ENCODE data around the gene PRKCA. TPM values are rescaled to one million over a fixed set of nuclear protein-coding genes. Genes with fewer than 3 reads are reported as not detected.

PRKCA gene
- total and polyA plus RNA-seq, 2 of the 13 experiments (the other 11 are each of a cell fraction or from before 2014, with no cell fraction given): 18.5 to 21.5 TPM

DNA sequence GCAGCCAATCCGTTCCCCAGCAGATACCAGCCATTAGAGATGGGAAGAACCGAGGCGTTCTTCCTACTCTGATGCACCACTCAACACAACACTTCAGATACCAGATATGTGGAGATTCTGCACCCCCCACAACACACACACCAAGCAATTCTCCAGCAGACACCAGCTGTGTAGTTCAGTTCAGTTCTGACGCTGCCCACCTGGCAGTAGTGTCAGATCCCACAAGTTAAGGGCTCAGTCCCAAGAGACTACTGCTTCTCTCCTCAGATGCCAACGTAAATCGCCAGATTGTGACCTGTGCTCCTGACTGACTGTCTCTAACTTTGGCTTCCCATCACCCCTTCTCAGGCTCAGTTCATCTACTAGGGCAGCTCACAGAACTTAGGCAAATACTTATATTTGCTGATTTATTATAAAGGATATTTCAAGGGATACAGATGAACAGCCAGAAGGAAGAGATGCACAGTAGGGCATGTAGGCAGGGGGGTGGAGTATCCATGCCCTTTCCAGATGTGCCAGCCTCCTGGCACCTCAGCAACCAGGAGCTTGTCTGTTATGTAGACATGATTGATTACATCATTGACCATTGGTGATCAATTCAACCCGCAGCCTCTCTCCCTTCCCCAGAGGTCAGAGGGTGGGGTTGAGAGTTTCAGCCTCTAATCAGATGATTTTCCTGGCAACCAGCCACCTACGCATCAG is 110.6 kb downstream of the PRKCA start (continued):
- TF ChIP-seq, protein P1, sequence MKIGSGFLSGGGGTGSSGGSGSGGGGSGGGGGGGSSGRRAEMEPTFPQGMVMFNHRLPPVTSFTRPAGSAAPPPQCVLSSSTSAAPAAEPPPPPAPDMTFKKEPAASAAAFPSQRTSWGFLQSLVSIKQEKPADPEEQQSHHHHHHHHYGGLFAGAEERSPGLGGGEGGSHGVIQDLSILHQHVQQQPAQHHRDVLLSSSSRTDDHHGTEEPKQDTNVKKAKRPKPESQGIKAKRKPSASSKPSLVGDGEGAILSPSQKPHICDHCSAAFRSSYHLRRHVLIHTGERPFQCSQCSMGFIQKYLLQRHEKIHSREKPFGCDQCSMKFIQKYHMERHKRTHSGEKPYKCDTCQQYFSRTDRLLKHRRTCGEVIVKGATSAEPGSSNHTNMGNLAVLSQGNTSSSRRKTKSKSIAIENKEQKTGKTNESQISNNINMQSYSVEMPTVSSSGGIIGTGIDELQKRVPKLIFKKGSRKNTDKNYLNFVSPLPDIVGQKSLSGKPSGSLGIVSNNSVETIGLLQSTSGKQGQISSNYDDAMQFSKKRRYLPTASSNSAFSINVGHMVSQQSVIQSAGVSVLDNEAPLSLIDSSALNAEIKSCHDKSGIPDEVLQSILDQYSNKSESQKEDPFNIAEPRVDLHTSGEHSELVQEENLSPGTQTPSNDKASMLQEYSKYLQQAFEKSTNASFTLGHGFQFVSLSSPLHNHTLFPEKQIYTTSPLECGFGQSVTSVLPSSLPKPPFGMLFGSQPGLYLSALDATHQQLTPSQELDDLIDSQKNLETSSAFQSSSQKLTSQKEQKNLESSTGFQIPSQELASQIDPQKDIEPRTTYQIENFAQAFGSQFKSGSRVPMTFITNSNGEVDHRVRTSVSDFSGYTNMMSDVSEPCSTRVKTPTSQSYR (CRISPR knock-in tag; IDR thresholded peaks at IDR 0.05; ENCODE audit: borderline replicate concordance): no peak
- no peak for TF ChIP-seq ZNF136 (CRISPR knock-in tag; IDR thresholded peaks at IDR 0.05; ENCODE audit: low read depth)

DNA sequence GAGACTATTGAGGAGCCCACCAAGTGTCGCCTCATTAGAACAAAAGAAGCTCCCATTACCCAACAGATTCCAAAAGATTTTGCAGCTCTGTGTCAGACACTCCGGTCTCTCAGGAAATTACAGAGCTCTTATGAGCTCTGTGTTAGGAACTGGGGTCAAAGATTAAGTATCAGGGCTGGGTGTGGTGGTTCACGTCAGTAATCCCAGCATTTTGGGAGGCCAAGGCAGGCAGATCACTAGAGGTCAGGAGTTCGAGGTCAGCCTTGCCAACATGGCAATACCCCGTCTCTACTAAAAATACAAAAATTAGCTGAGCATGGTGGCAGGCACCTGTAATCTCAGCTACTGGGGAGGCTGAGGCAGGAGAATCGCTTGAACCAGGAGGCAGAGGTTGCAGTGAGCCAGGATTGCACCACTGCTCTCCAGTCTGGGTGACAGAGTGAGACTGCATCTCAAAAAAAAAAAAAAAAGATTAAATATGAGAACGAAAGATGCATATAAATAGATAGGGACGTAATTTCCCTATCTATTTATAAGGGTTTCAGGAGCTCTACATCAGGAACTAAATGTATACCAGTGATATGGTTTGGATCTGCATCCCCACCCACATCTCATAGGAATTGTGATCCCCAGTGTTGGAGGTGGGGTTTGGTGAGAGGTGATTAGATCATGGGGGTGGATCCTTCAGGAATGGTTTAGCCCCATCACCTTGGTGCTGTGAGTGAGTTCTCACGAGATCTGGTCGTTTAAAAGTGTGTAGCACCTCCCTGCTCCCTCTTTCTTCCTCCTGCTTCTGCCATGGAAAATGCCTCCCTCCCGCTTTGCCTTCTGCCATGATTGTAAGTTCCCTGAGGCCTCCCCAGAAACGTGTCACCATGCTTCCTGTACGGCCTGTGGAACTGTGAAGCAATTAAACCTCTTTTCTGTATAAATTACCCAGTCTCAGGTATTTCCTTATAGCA is 111.4 kb downstream of the PRKCA start:
- H3K4me1 ChIP-seq (ENCODE audit: insufficient read depth, low read length): peaks cover 82% of the 10 kb centered on the region
- intact Hi-C loops (cut with micrococcal nuclease; ENCODE audit: unreplicated experiment): loop anchor here (2.0 kb wide), 1 partner anchor 109 kb away; no protein-coding TSS in a partner anchor
- no peak overlapping the region for H2AFZ ChIP-seq (ENCODE audit: low read length)
- ChIA-PET CTCF (ENCODE audit: low intra/inter-chr PET ratio, low total read pairs) (no interaction called here), POLR2A (interaction anchor here (0.5 to 2.5 kb wide), 3 partner anchors 110 to 179 kb away, joined by 4 to 17 read pairs (median 4); no protein-coding TSS in a partner anchor)
- H3K9ac ChIP-seq (ENCODE audit: insufficient read depth, low read depth, low read length): 0 out of 2 replicates have a peak overlapping the region, but pooled peaks have one; percentile 8
- no peaks in the 10 kb centered on the region for H3K27me3 ChIP-seq (ENCODE audit: control insufficient read depth in 1 of 2, insufficient read depth in 2 of 2, low read length in 2 of 2)
- H3K27ac ChIP-seq (ENCODE audit: extremely low read length, insufficient read depth, low read length): peak overlapping the region; percentile 83
- in situ Hi-C loops (cut with HindIII; ENCODE audit: extremely low pct_ligation_motif_present, low pct_unique_long_range_greater_than_20kb): loop anchor here (10.0 kb wide), 1 partner anchor 109 kb away; the partner anchor contains the start of gene PRKCA
- H3K36me3 ChIP-seq (replicated peaks in 1 of 2; ENCODE audit: control insufficient read depth in 1 of 2, insufficient read depth in 2 of 2, low read length in 2 of 2): no peaks in the 10 kb centered on the region
- no TSS peak for BruUV-seq (replicated peaks)
- ATAC-seq (no peak), FAIRE-seq (no peak), DNase-seq (ENCODE audit: low spot score) (no peak)
- peak overlapping the region; percentile 65 for H3K4me2 ChIP-seq (ENCODE audit: low read depth, low read length)
- H3K79me2 ChIP-seq (ENCODE audit: insufficient read depth, low read length): peaks cover 51% of the 10 kb centered on the region
- 73% methylated on average over 13 of the region's 13 CpGs for WGBS (ENCODE audit: low lambda C conversion rate)
- H3K9me3 ChIP-seq (ENCODE audit: low read length): no peaks in the 10 kb centered on the region
- no peak overlapping the region for H3K4me3 ChIP-seq (replicated peaks in 1 of 3; ENCODE audit: insufficient read depth in 1 of 3, low read depth in 2 of 3, low read length in 3 of 3)
- no peaks in the 10 kb centered on the region for H4K20me1 ChIP-seq (ENCODE audit: insufficient read depth, low read length)
- TF ChIP-seq KLF12 (CRISPR knock-in tag; IDR thresholded peaks at IDR 0.05; ENCODE audit: borderline replicate concordance): no peak
- no peak for TF ChIP-seq ATF7 (IDR thresholded peaks at IDR 0.05)
- no peak for TF ChIP-seq ATF7 (CRISPR knock-in tag; IDR thresholded peaks at IDR 0.05)
- no peak for TF ChIP-seq PLRG1 (conservative IDR thresholded peaks at IDR 0.05)
- TF ChIP-seq, protein P2, sequence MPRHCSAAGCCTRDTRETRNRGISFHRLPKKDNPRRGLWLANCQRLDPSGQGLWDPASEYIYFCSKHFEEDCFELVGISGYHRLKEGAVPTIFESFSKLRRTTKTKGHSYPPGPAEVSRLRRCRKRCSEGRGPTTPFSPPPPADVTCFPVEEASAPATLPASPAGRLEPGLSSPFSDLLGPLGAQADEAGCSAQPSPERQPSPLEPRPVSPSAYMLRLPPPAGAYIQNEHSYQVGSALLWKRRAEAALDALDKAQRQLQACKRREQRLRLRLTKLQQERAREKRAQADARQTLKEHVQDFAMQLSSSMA (CRISPR knock-in tag; IDR thresholded peaks at IDR 0.05): peak; percentile 68; the same call in 1 of the 2 replicates
- TF ChIP-seq, protein P3, sequence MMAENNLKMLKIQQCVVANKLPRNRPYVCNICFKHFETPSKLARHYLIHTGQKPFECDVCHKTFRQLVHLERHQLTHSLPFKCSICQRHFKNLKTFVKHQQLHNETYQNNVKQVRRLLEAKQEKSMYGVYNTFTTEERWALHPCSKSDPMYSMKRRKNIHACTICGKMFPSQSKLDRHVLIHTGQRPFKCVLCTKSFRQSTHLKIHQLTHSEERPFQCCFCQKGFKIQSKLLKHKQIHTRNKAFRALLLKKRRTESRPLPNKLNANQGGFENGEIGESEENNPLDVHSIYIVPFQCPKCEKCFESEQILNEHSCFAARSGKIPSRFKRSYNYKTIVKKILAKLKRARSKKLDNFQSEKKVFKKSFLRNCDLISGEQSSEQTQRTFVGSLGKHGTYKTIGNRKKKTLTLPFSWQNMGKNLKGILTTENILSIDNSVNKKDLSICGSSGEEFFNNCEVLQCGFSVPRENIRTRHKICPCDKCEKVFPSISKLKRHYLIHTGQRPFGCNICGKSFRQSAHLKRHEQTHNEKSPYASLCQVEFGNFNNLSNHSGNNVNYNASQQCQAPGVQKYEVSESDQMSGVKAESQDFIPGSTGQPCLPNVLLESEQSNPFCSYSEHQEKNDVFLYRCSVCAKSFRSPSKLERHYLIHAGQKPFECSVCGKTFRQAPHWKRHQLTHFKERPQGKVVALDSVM (CRISPR knock-in tag; IDR thresholded peaks at IDR 0.05): peak; percentile 73; the same call in 1 of the 2 replicates
- TF ChIP-seq ARNTL (CRISPR knock-in tag; IDR thresholded peaks at IDR 0.05): no peak
- TF ChIP-seq, protein P4, sequence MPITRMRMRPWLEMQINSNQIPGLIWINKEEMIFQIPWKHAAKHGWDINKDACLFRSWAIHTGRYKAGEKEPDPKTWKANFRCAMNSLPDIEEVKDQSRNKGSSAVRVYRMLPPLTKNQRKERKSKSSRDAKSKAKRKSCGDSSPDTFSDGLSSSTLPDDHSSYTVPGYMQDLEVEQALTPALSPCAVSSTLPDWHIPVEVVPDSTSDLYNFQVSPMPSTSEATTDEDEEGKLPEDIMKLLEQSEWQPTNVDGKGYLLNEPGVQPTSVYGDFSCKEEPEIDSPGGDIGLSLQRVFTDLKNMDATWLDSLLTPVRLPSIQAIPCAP (CRISPR knock-in tag; IDR thresholded peaks at IDR 0.05; ENCODE audit: low read depth): no peak
- no peak for TF ChIP-seq XRCC5 (optimal IDR thresholded peaks at IDR 0.05; ENCODE audit: low read length)
- no peak for TF ChIP-seq ZNF768 (CRISPR knock-in tag; IDR thresholded peaks at IDR 0.05)
- TF ChIP-seq ZMYM4 (CRISPR knock-in tag; IDR thresholded peaks at IDR 0.05): 0 out of 2 replicates have a peak, but pooled peaks have one; percentile 8

Measured in HepG2 (cell line).